DND-41 (cell line): Measurements from ENCODE around the gene CSPG5.

ENCODE experiments used
- ATAC-seq: fragments of 200-7000 bp; cut with Tn5 transposase; 3 replicates; pipeline ENCODE4 v1.9.1; 2021; ENCODE audit warnings: low read depth; ENCODE audit not compliant: insufficient read depth
- DNase-seq: peaks from one replicate; pipeline ENCODE4 v3.0.0-alpha.2; 2020
- H2AFZ ChIP-seq: 2 replicates; pipeline ENCODE4 v1.6.0; 2012; ENCODE audit warnings: low read depth, low read length
- H3K27ac ChIP-seq: 2 replicates; pipeline ENCODE4 v1.5.1; 2012; ENCODE audit warnings: low read length, inconsistent platforms
- H3K27me3 ChIP-seq: fragments of 200-600 bp; sonication (generic); 2 replicates; pipeline ENCODE4 v1.6.0; 2012; ENCODE audit warnings: low read length, mild to moderate bottlenecking, inconsistent platforms; ENCODE audit not compliant: insufficient read depth, poor library complexity
- H3K36me3 ChIP-seq: 2 replicates; pipeline ENCODE4 v1.5.1; 2012; ENCODE audit warnings: low read length, inconsistent platforms; ENCODE audit not compliant: insufficient read depth
- H3K4me1 ChIP-seq: 2 replicates; pipeline ENCODE4 v1.5.1; 2012; ENCODE audit warnings: mild to moderate bottlenecking, low read length; ENCODE audit not compliant: insufficient read depth
- H3K4me2 ChIP-seq: 2 replicates; pipeline ENCODE4 v1.6.0; 2012; ENCODE audit warnings: mild to moderate bottlenecking, moderate library complexity, low read length, inconsistent platforms; ENCODE audit not compliant: insufficient read depth
- H3K4me3 ChIP-seq, 2 experiments: fragments of 200-600 bp in 1 of 2; shearing (Covaris generic) in 1 of 2; 2 replicates each; pipeline ENCODE4 v1.5.1; 2012 to 2016; ENCODE audit warnings: inconsistent platforms in 2 of 2, low read length in 2 of 2, mild to moderate bottlenecking in 2 of 2, low read depth in 1 of 2, moderate library complexity in 1 of 2
- H3K79me2 ChIP-seq: 2 replicates; pipeline ENCODE4 v1.6.0; 2012; ENCODE audit warnings: low read length, inconsistent platforms; ENCODE audit not compliant: insufficient read depth
- H3K9ac ChIP-seq: 2 replicates; pipeline ENCODE4 v1.6.0; 2012; ENCODE audit warnings: low read depth, mild to moderate bottlenecking, inconsistent platforms, low read length, moderate library complexity
- H3K9me3 ChIP-seq: 2 replicates; pipeline ENCODE4 v1.5.1; 2012; ENCODE audit warnings: low read length, moderate library complexity, mild to moderate bottlenecking, inconsistent platforms; ENCODE audit not compliant: insufficient read depth, severe bottlenecking
- H4K20me1 ChIP-seq: 2 replicates; pipeline ENCODE4 v1.6.0; 2012; ENCODE audit warnings: low read length; ENCODE audit not compliant: insufficient read depth
- CTCF ChIP-seq: IDR thresholded peaks from 2 replicates; pipeline ENCODE4 v1.5.1; 2012; ENCODE audit warnings: borderline replicate concordance, low read length, moderate library complexity, mild to moderate bottlenecking; ENCODE audit not compliant: poor library complexity, severe bottlenecking; ENCODE audit errors: extremely low read depth
- EZH2 ChIP-seq: IDR thresholded peaks from 3 replicates; pipeline ENCODE4 v1.6.1; 2012; ENCODE audit warnings: borderline replicate concordance, low read depth, mild to moderate bottlenecking, moderate library complexity, low read length, inconsistent platforms; ENCODE audit not compliant: severe bottlenecking

Gene CSPG5

GRCh38 chr3:47556351-47556750, 22.3 kb downstream of the CSPG5 start:
- Histone ChIP-seq H3K27me3 (no peaks in the 10 kb centered on the region), H3K27ac (no peak overlapping the region), H3K36me3 (no peaks in the 10 kb centered on the region), H4K20me1 (no peaks in the 10 kb centered on the region), H3K4me1 (no peaks in the 10 kb centered on the region), H3K4me2 (no peak overlapping the region), H3K9ac (no peak overlapping the region), H2AFZ (no peak overlapping the region), H3K9me3 (no peaks in the 10 kb centered on the region), H3K79me2 (no peaks in the 10 kb centered on the region), H3K4me3 (no peak overlapping the region)
- no peak for TF ChIP-seq CTCF
- TF ChIP-seq EZH2: no peak
- DNase-seq (no peak), ATAC-seq (no peak)

- no peak for DNase-seq
- H3K27ac ChIP-seq: no peak overlapping the region
- ATAC-seq: no peak
- H3K36me3 ChIP-seq: no peaks in the 10 kb centered on the region
- H3K4me1 ChIP-seq: no peaks in the 10 kb centered on the region
- no peaks in the 10 kb centered on the region for H3K9me3 ChIP-seq
- TF ChIP-seq EZH2 (no peak), CTCF (no peak)
- no peak overlapping the region for H3K9ac ChIP-seq
- no peaks in the 10 kb centered on the region for H3K79me2 ChIP-seq
- H3K4me3 ChIP-seq: no peak overlapping the region
- H3K4me2 ChIP-seq: no peak overlapping the region
- no peaks in the 10 kb centered on the region for H3K27me3 ChIP-seq
- no peak overlapping the region for H2AFZ ChIP-seq
- no peaks in the 10 kb centered on the region for H4K20me1 ChIP-seq
Observed at GRCh38 chr3:47554335-47554734, 24.3 kb downstream of the CSPG5 start.

- no peak overlapping the region for H3K27ac ChIP-seq
- no peaks in the 10 kb centered on the region for H3K27me3 ChIP-seq
- H3K9me3 ChIP-seq: no peaks in the 10 kb centered on the region
- no peaks in the 10 kb centered on the region for H4K20me1 ChIP-seq
- H3K4me3 ChIP-seq: no peak overlapping the region
- no peaks in the 10 kb centered on the region for H3K79me2 ChIP-seq
- no peak overlapping the region for H2AFZ ChIP-seq
- no peak overlapping the region for H3K4me2 ChIP-seq
- no peaks in the 10 kb centered on the region for H3K4me1 ChIP-seq
- TF ChIP-seq EZH2 (no peak), CTCF (no peak)
- DNase-seq (no peak), ATAC-seq (no peak)
- no peak overlapping the region for H3K9ac ChIP-seq
- H3K36me3 ChIP-seq: no peaks in the 10 kb centered on the region
Observed at GRCh38 chr3:47553407-47553806, 25.3 kb downstream of the CSPG5 start.

- no peaks in the 10 kb centered on the region for H4K20me1 ChIP-seq
- H3K9ac ChIP-seq: no peak overlapping the region
- TF ChIP-seq EZH2: no peak
- H3K4me2 ChIP-seq: no peak overlapping the region
- ATAC-seq (no peak), DNase-seq (no peak)
- no peaks in the 10 kb centered on the region for H3K9me3 ChIP-seq
- no peak overlapping the region for H3K4me3 ChIP-seq
- no peak overlapping the region for H2AFZ ChIP-seq
- H3K4me1 ChIP-seq: no peaks in the 10 kb centered on the region
- H3K27ac ChIP-seq: no peak overlapping the region
- no peaks in the 10 kb centered on the region for H3K79me2 ChIP-seq
- no peaks in the 10 kb centered on the region for H3K27me3 ChIP-seq
- no peaks in the 10 kb centered on the region for H3K36me3 ChIP-seq
Observed at GRCh38 chr3:47542471-47543173, 36.0 kb downstream of the CSPG5 start.
